SK-N-SH (cell line): Measurements from ENCODE around the gene PSMA6. TPM values are rescaled to one million over a fixed set of nuclear protein-coding genes. Genes with fewer than 3 reads are reported as not detected.
A peak's percentile ranks its signal among the peaks of the same experiment; 100 is the strongest.

Experiments
- CTCF ChIA-PET: fragments of 300-600, 350-600 bp; formaldehyde crosslinking; extraction: SDS; loops from one replicate; lab custom pipeline; 2021; lab: Yijun Ruan, JAX
- POLR2A ChIA-PET: fragments of 350-600 bp; sonication (Branson Sonifier 250); formaldehyde crosslinking; extraction: SDS; loops from one replicate; lab custom pipeline; 2020; ENCODE audit warnings: antibody characterized with exemption, inconsistent platforms; lab: Yijun Ruan, JAX
- DNase-seq: peaks from one replicate; pipeline ENCODE4 v3.0.0; 2012
- H2AFZ ChIP-seq: fragments of 200-600 bp; sonication (generic); 2 replicates; pipeline ENCODE4 v1.8.1; 2016; ENCODE audit warnings: antibody characterized with exemption, mild to moderate bottlenecking, low read depth
- H3F3A ChIP-seq: fragments of 200-600 bp; sonication (generic); replicated peaks from 2 replicates; pipeline ENCODE3; 2016; ENCODE audit warnings: antibody characterized with exemption, mild to moderate bottlenecking; ENCODE audit not compliant: insufficient read depth
- H3K27ac ChIP-seq, 2 experiments: fragments of 200-500 bp in 1 of 2; fragments of 200-600 bp in 1 of 2; sonication (Bioruptor generic) in 1 of 2; sonication (generic), shearing (Covaris generic) in 1 of 2; 2 replicates each; pipeline versions ENCODE4 v1.5.1 to v1.6.1; 2014 to 2016; ENCODE audit warnings: low read depth in 2 of 2, inconsistent platforms in 1 of 2, low read length in 1 of 2, mild to moderate bottlenecking in 1 of 2, mixed read lengths in 1 of 2
- H3K27me3 ChIP-seq: fragments of 200-600 bp; sonication (generic), shearing (Covaris generic); 2 replicates; pipeline ENCODE4 v1.6.1; 2016; ENCODE audit warnings: mixed run types; ENCODE audit not compliant: insufficient read depth
- H3K36me3 ChIP-seq, 2 experiments: fragments of 200-500 bp in 1 of 2; fragments of 200-600 bp in 1 of 2; sonication (Bioruptor generic) in 1 of 2; sonication (generic) in 1 of 2; replicated peaks in 1 of 2; 2 replicates each; pipeline versions ENCODE3 to v1.5.1; 2014 to 2016; ENCODE audit warnings: low read length in 1 of 2, mild to moderate bottlenecking in 1 of 2; ENCODE audit not compliant: insufficient read depth in 2 of 2, control insufficient read depth in 1 of 2
- H3K4me1 ChIP-seq, 2 experiments: fragments of 200-500 bp in 1 of 2; fragments of 200-600 bp in 1 of 2; sonication (Bioruptor generic) in 1 of 2; sonication (generic), shearing (Covaris generic) in 1 of 2; 2 replicates each; pipeline versions ENCODE4 v1.5.1 to v1.6.1; 2014 to 2016; ENCODE audit warnings: low read depth in 1 of 2, low read length in 1 of 2, mixed run types in 1 of 2; ENCODE audit not compliant: insufficient read depth in 2 of 2, control insufficient read depth in 1 of 2
- H3K4me2 ChIP-seq: fragments of 200-600 bp; sonication (generic), shearing (Covaris generic); 2 replicates; pipeline ENCODE4 v1.6.1; 2017; ENCODE audit warnings: mixed run types
- H3K4me3 ChIP-seq, 2 experiments: fragments of 200-500 bp in 1 of 2; fragments of 200-600 bp in 1 of 2; sonication (Bioruptor generic) in 1 of 2; sonication (generic), shearing (Covaris generic) in 1 of 2; 2 replicates each; pipeline versions ENCODE4 v1.5.1 to v1.8.1; 2014 to 2016; ENCODE audit warnings: low read depth in 2 of 2, inconsistent platforms in 1 of 2, low read length in 1 of 2, mild to moderate bottlenecking in 1 of 2, mixed read lengths in 1 of 2, moderate library complexity in 1 of 2
- H3K79me2 ChIP-seq: fragments of 200-600 bp; sonication (generic); 2 replicates; pipeline ENCODE4 v1.8.1; 2017; ENCODE audit warnings: mild to moderate bottlenecking; ENCODE audit not compliant: insufficient read depth
- H3K9ac ChIP-seq: fragments of 200-600 bp; sonication (generic); 2 replicates; pipeline ENCODE4 v1.6.1; 2017; ENCODE audit warnings: mixed run types
- H3K9me2 ChIP-seq: fragments of 200-600 bp; sonication (generic); 2 replicates; pipeline ENCODE4 v1.6.1; 2017; ENCODE audit warnings: mixed run types
- H3K9me3 ChIP-seq: fragments of 200-600 bp; sonication (generic); 2 replicates; pipeline ENCODE4 v1.6.1; 2017; ENCODE audit warnings: mixed run types, mild to moderate bottlenecking, moderate library complexity
- H4K20me1 ChIP-seq: fragments of 200-600 bp; sonication (generic); 2 replicates; pipeline ENCODE4 v1.6.1; 2017; ENCODE audit warnings: mild to moderate bottlenecking, mixed run types; ENCODE audit not compliant: insufficient read depth
- ELF1 ChIP-seq: IDR thresholded peaks from 2 replicates; pipeline ENCODE4 v1.4.0; 2012
- EP300 ChIP-seq, 2 experiments: IDR thresholded peaks; 2 replicates each; pipeline versions ENCODE4 v1.4.0 to v1.6.1; 2012; ENCODE audit warnings: borderline replicate concordance in 1 of 2, low read depth in 1 of 2, low read length in 1 of 2
- FOXJ3 ChIP-seq: sonication (generic); formaldehyde crosslinking; IDR thresholded peaks from 2 replicates; pipeline ENCODE4 v1.5.1; 2020; ENCODE audit warnings: mild to moderate bottlenecking, missing genetic modification reagents
- GABPA ChIP-seq: IDR thresholded peaks from 2 replicates; pipeline ENCODE4 v1.4.0; 2012; ENCODE audit warnings: low read depth, mild to moderate bottlenecking
- JUND ChIP-seq: IDR thresholded peaks from 2 replicates; pipeline ENCODE4 v1.4.0; 2012
- MEF2A ChIP-seq: IDR thresholded peaks from 2 replicates; pipeline ENCODE4 v1.4.0; 2012; ENCODE audit warnings: low read depth, borderline replicate concordance
- MXI1 ChIP-seq: IDR thresholded peaks from 2 replicates; pipeline ENCODE4 v1.6.1; 2012; ENCODE audit warnings: mild to moderate bottlenecking, low read depth, low read length, improper control_type of control experiment
- RAD21 ChIP-seq: IDR thresholded peaks from 2 replicates; pipeline ENCODE4 v1.6.1; 2012; ENCODE audit warnings: mild to moderate bottlenecking, low read length
- RXRA ChIP-seq: IDR thresholded peaks from 2 replicates; pipeline ENCODE4 v1.4.0; 2012; ENCODE audit warnings: low read depth, mild to moderate bottlenecking, borderline replicate concordance
- SIN3A ChIP-seq: IDR thresholded peaks from 2 replicates; pipeline ENCODE4 v1.6.1; 2012; ENCODE audit warnings: low read depth, mild to moderate bottlenecking, low read length, moderate library complexity, borderline replicate concordance
- TCF12 ChIP-seq: IDR thresholded peaks from 2 replicates; pipeline ENCODE4 v1.4.0; 2012
- USF1 ChIP-seq: IDR thresholded peaks from 2 replicates; pipeline ENCODE4 v1.4.0; 2012; ENCODE audit warnings: low read depth, borderline replicate concordance
- WGBS: methylation state at CpG from one replicate; pipeline ENCODE4 v1.1.6; 2017; ENCODE audit warnings: low lambda C conversion rate; 5-methylcytosine and 5-hydroxymethylcytosine counted together
- polyA plus RNA-seq, 3 experiments: library from polyadenylated mRNA; depleted of rRNA; stranded (reverse); fragments of >200 nt; gene quantifications; 2 replicates each; pipeline ENCODE4 v1.2.3, GENCODE V29; 2012
- TF ChIP-seq, protein P1 (sequence below): fragments of 150-350 bp; IDR thresholded peaks from 2 replicates; pipeline ENCODE4 v1.6.1; 2017; ENCODE audit warnings: antibody characterized with exemption, low read length, low read depth, borderline replicate concordance
- TF ChIP-seq, protein P2 (sequence below): fragments of 200-600 bp; sonication (generic); IDR thresholded peaks from 2 replicates; pipeline ENCODE4 v1.6.1; 2017; ENCODE audit warnings: antibody characterized with exemption, mild to moderate bottlenecking, moderate library complexity

PSMA6 gene
- polyA plus RNA-seq, 1 of the 3 experiments (the other 2 are of a cell fraction): 174 TPM

DNA sequence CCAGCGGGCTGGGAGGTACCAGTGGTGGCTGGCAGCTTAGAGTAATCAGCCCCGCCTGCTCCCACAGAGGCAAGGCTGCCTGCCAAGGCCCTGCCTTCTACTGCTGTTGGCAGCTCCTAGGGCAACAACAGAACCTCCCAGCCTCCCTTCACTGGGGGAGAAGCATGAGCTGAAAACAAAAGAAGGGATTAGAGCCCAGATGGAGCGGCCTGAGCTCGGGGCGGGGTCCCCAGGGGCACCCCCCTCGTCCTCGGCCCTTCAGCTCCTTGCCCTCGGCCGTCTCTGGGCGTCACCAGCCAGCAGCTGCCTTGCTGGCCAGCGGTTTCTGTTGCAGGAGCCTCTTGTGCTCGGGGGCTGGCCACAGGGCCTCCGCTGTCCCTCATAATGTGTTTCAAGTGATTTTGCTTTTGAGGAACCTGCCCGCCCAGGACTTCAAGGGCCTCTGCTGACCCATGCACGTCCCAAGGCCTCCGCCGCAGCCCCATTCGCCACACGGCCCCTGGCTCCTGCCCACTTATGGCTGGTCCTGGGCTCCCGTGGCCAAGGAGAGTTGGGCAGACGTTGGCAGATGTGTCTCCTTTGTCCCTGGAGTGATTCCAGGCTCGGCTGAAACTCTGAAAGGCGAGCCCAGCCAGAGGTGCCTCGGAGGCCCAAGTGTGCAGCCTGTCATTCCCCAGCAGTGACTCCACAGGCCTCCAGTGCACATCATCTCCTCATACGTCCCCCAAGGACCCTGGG is 49.7 kb downstream of the PSMA6 start (continued):
- TF ChIP-seq MXI1 (0 out of 2 replicates have a peak, but pooled peaks have one; percentile 8), EP300 (IDR thresholded peaks at IDR 0.05; ENCODE audit: borderline replicate concordance in 1 of 2, low read depth in 1 of 2, low read length in 1 of 2) (no peak), MEF2A (no peak), TCF12 (peak; percentile 14; the same call in 1 of the 2 replicates)

- Histone ChIP-seq H3K4me3 (no peak overlapping the region), H3K9ac (no peak overlapping the region), H4K20me1 (no peaks in the 10 kb centered on the region), H3K36me3 (no peaks in the 10 kb centered on the region), H3K79me2 (no peaks in the 10 kb centered on the region)
- CTCF ChIA-PET: no interaction called here
- POLR2A ChIA-PET: interaction anchor here (1.4 kb wide), 1 partner anchor 43 kb away, joined by 6 read pairs; no protein-coding TSS in a partner anchor
- no peak for DNase-seq
- TF ChIP-seq MEF2A (no peak), ELF1 (no peak), RAD21 (no peak), FOXJ3 (CRISPR knock-in tag) (no peak), GABPA (no peak), JUND (no peak), MXI1 (no peak), USF1 (no peak), TCF12 (no peak), RXRA (no peak), SIN3A (no peak)
- TF ChIP-seq, protein P1, sequence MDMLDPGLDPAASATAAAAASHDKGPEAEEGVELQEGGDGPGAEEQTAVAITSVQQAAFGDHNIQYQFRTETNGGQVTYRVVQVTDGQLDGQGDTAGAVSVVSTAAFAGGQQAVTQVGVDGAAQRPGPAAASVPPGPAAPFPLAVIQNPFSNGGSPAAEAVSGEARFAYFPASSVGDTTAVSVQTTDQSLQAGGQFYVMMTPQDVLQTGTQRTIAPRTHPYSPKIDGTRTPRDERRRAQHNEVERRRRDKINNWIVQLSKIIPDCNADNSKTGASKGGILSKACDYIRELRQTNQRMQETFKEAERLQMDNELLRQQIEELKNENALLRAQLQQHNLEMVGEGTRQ: no peak
- TF ChIP-seq, protein P2, sequence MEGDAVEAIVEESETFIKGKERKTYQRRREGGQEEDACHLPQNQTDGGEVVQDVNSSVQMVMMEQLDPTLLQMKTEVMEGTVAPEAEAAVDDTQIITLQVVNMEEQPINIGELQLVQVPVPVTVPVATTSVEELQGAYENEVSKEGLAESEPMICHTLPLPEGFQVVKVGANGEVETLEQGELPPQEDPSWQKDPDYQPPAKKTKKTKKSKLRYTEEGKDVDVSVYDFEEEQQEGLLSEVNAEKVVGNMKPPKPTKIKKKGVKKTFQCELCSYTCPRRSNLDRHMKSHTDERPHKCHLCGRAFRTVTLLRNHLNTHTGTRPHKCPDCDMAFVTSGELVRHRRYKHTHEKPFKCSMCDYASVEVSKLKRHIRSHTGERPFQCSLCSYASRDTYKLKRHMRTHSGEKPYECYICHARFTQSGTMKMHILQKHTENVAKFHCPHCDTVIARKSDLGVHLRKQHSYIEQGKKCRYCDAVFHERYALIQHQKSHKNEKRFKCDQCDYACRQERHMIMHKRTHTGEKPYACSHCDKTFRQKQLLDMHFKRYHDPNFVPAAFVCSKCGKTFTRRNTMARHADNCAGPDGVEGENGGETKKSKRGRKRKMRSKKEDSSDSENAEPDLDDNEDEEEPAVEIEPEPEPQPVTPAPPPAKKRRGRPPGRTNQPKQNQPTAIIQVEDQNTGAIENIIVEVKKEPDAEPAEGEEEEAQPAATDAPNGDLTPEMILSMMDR: no peak
- TF ChIP-seq, all 33 proteins: peak for 0
- no peaks in the 10 kb centered on the region for H3K9me3 ChIP-seq
- no peaks in the 10 kb centered on the region for H3F3A ChIP-seq
- 0 out of 2 replicates have a peak overlapping the region, but pooled peaks have one; percentile 10 for H3K4me2 ChIP-seq
- H2AFZ ChIP-seq: no peak overlapping the region; the same call in 1 of the 2 replicates
- WGBS: 84% methylated on average over 7 of the region's 8 CpGs
- H3K27ac ChIP-seq: no peak overlapping the region; a peak in 1 of 4 replicates
- no peaks in the 10 kb centered on the region for H3K9me2 ChIP-seq
- H3K4me1 ChIP-seq: peaks cover 14 to 17% of the 10 kb centered on the region in 2 experiments; a peak in 2 of 4 replicates
- H3K27me3 ChIP-seq: no peaks in the 10 kb centered on the region
These were observed 50.4 kb downstream of the PSMA6 start for GRCh38 chr14:35342489-35343010.
